Type B pancreatic cell (in vitro differentiated cells): Measurements from ENCODE around the gene TBC1D1. TPM values are rescaled to one million over a fixed set of nuclear protein-coding genes. Genes with fewer than 3 reads are reported as not detected.

ENCODE experiments used
- DNase-seq: peaks from one replicate; pipeline ENCODE4 v3.0.0; 2021; ENCODE audit warnings: mixed read lengths; ENCODE audit not compliant: unreplicated experiment; ENCODE audit errors: extremely low spot score
- H3K27ac Mint-ChIP-seq: 2 replicates; pipeline ENCODE4 v1.8.0; 2021; ENCODE audit warnings: mild to moderate bottlenecking, mixed read lengths
- H3K27me3 Mint-ChIP-seq: 2 replicates; pipeline ENCODE4 v1.8.0; 2021; ENCODE audit warnings: mixed read lengths
- H3K36me3 Mint-ChIP-seq: 2 replicates; pipeline ENCODE4 v1.8.0; 2021; ENCODE audit warnings: mixed read lengths
- H3K4me1 Mint-ChIP-seq: one replicate; pipeline ENCODE4 v1.8.0; 2021; ENCODE audit warnings: mixed read lengths; ENCODE audit not compliant: unreplicated experiment
- H3K4me3 Mint-ChIP-seq: 2 replicates; pipeline ENCODE4 v1.8.0; 2021; ENCODE audit warnings: mild to moderate bottlenecking, mixed read lengths
- H3K9me3 Mint-ChIP-seq: 2 replicates; pipeline ENCODE4 v1.8.0; 2021; ENCODE audit warnings: mixed read lengths
- total RNA-seq: library from RNA; stranded (reverse); gene quantifications from 2 replicates; pipeline ENCODE4 v1.2.1, GENCODE V29; 2021; ENCODE audit warnings: low replicate concordance
- TF ChIP-seq, protein P1 (sequence below): fragments of 200-600 bp; sonication (generic); conservative IDR thresholded peaks from 2 replicates; pipeline ENCODE4 v1.5.0; 2021; ENCODE audit warnings: antibody characterized with exemption, mild to moderate bottlenecking

TBC1D1 gene
- total RNA-seq, 1 donor from 2014 or later, result 110 TPM

DNA sequence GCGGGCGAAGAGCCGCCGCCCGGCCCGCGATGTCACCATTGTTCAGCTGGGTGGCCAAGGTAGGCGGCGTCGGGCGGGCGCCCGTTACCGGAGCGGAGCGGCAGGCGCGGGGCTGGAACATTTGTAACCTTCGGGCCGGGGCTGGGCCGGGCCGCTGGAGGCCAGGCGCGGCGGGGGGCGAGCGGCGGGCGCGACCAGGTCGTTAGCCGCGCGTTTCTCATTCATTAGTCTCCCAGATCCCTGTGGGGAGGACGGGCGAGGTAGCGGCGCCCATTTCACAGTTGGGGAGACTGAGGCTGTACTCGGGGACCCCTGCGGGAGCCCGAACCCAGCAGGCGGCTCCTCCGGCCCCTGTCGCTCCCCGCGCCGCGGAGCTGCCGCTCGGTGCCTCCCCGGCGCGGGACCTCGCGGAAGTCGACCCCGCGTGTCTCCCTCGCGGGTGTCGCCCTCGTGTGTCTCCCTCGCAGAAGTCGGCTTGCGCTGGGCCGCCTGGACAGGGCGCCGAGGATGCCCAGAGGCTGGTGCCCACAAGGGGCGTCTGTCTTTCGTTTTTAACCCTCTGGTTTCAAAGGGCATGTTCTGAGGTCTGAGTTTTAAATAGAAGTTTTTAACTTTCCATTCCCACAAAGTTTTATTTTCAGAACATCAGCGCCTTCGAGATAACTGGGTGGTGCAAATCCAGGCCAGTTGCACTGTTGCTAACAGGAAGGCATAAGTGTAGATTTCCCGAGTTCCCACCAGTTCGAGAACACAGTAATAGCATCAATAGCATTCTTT, 86.8 kb downstream of the TBC1D1 start:
- peak overlapping the region; percentile 88 for H3K4me3 Mint-ChIP-seq
- peaks cover 32% of the 10 kb centered on the region for H3K4me1 Mint-ChIP-seq
- no peaks in the 10 kb centered on the region for H3K27me3 Mint-ChIP-seq

DNA sequence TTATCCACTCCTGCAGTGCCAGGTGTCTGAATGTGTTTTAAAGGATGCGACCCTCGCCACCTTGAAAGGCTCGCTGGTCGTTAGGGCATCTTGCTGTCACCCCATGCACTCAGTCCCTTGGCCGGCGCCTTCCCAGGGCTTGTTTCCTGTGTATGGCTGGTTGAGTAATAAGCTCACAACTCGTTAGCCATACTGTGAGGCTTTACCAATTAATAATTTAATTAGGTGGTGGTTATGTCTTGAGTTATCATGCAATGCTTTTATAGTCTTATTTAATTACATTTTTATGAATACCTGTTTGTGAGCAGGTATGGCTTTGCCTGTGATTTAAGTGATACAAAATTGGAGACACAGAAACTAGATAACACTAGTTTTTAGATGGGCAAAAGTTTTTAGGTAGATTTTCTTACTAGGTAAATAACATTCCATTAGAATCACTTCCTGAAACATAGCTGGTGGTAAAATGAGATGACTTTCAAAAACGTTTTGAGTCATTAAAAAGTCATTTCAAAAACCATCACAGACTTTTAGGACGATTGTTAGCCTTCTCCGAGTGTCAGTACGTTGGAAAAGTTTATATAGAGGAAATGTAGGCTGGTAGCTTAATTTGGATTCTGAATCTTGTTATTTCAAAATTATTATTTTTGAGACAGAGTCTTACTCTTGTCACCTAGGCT, 87.5 kb downstream of the TBC1D1 start:
- Mint-ChIP-seq H3K9me3 (no peaks in the 10 kb centered on the region), H3K27ac (peak overlapping the region; percentile 87), H3K4me1 (peaks cover 34% of the 10 kb centered on the region), H3K27me3 (no peaks in the 10 kb centered on the region), H3K36me3 (peaks cover 3% of the 10 kb centered on the region), H3K4me3 (peak overlapping the region; percentile 88)
- no peak for DNase-seq
- TF ChIP-seq, protein P1, sequence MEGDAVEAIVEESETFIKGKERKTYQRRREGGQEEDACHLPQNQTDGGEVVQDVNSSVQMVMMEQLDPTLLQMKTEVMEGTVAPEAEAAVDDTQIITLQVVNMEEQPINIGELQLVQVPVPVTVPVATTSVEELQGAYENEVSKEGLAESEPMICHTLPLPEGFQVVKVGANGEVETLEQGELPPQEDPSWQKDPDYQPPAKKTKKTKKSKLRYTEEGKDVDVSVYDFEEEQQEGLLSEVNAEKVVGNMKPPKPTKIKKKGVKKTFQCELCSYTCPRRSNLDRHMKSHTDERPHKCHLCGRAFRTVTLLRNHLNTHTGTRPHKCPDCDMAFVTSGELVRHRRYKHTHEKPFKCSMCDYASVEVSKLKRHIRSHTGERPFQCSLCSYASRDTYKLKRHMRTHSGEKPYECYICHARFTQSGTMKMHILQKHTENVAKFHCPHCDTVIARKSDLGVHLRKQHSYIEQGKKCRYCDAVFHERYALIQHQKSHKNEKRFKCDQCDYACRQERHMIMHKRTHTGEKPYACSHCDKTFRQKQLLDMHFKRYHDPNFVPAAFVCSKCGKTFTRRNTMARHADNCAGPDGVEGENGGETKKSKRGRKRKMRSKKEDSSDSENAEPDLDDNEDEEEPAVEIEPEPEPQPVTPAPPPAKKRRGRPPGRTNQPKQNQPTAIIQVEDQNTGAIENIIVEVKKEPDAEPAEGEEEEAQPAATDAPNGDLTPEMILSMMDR, result no peak

More for the DNA sequence above, 86.8 kb downstream of the TBC1D1 start:
- peaks cover under 1% of the 10 kb centered on the region for H3K36me3 Mint-ChIP-seq
- TF ChIP-seq, protein P1, result peak; percentile 78
- no peaks in the 10 kb centered on the region for H3K9me3 Mint-ChIP-seq
- H3K27ac Mint-ChIP-seq, result peak overlapping the region; percentile 87
- peak; percentile 72 for DNase-seq

DNA sequence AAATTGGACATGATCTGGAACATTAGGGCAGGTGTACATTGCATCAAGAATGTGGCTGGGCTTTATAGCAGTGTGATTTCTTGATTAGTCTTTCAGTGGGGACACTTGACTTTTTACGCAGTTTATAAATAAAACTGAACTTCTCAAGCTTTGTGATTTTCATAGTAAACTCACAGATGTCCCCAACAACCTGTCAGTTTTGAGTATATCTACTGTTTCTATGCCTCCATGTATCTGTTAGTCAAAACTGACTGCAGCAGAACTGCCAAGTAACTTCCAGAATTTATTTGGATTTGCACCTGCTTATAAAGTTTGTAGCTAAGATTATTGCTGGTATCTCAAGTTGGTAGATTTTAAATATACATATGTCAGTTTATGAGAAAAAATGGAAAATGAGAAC, 89.4 kb downstream of the TBC1D1 start:
- TF ChIP-seq, protein P1, result no peak
- Mint-ChIP-seq H3K27ac (no peak overlapping the region), H3K27me3 (no peaks in the 10 kb centered on the region), H3K4me3 (peak overlapping the region; percentile 13), H3K4me1 (peaks cover 34% of the 10 kb centered on the region), H3K36me3 (peaks cover 3% of the 10 kb centered on the region), H3K9me3 (no peaks in the 10 kb centered on the region)
- DNase-seq, result no peak

DNA sequence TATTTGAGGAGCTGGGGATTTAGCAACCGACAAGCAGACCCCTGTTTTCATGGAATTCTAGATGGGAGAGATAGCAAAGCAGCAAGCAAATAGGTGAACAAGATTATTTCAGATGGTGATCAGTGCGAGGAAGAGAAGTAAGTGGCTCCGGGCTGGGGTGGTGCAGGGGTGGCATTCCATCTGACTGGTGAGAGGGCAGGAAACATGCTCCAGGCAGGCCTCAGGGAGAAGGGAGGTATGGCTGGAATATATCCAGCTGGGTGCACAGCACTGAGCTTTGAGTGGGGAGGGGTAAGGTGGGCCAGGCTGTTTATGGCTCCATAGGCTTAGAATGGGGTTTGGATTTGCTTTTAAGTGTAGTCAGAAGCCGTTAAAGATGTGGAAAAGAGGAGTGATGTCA, 90.5 kb downstream of the TBC1D1 start:
- Mint-ChIP-seq H3K27me3 (no peaks in the 10 kb centered on the region), H3K9me3 (no peaks in the 10 kb centered on the region), H3K4me3 (peak overlapping the region; percentile 25), H3K4me1 (peaks cover 41% of the 10 kb centered on the region), H3K27ac (peak overlapping the region; percentile 41), H3K36me3 (peaks cover 8% of the 10 kb centered on the region)
- TF ChIP-seq, protein P1, result no peak
- DNase-seq, result no peak

DNA sequence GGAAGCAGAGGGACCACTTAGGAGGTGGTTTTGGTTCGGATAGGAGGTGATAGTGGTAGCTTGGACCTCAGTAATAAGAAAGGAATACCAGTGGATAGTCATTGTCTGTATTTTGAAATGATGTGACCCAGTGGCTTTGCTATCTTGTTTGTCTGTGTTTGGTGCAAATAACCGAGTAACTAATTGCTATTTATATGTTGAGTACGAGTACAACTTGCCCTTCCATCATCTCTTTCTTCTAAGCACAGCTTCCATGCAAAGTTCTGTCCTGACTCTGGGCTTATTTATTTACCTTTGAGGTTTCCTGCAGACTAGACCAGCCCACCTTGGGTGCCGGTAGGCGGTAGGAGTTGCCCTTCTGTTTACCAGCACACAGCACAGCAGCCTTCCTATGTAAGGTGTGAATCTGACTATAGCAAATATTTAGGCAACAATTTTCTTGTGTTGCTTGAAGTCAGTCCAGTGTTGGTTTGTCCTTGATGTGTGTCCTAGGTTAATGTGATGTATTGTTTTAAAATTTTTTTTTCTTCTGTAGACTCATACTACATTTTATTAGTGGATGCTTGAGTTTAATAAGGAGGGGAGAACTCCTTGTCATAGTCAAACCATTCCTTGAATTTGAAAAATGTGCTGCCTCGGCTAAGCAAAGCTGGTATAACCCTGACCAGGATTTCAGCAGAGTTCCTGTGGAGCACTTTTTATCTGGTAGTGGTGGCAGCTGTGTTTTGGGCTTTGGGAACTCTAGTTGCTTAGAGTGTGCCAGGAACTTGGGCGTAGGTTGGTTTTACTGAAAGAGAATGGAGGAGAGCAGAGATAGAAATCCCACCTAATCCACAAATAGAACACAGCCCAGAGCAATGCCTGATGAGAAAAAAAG, 91.2 kb downstream of the TBC1D1 start:
- Mint-ChIP-seq H3K27me3 (no peaks in the 10 kb centered on the region), H3K27ac (peak overlapping the region; percentile 41), H3K4me1 (peaks cover 45% of the 10 kb centered on the region), H3K36me3 (peaks cover 8% of the 10 kb centered on the region), H3K4me3 (peak overlapping the region; percentile 55), H3K9me3 (no peaks in the 10 kb centered on the region)
- DNase-seq, result no peak
- TF ChIP-seq, protein P1, result no peak
